K562 (cell line): Measurements from ENCODE around the gene DPAGT1. TPM values are rescaled to one million over a fixed set of nuclear protein-coding genes. Genes with fewer than 3 reads are reported as not detected.
A peak's percentile ranks its signal among the peaks of the same experiment; 100 is the strongest.

Experiments used
- ARHGAP35 ChIP-seq: fragments of 450-650 bp; IDR thresholded peaks from 2 replicates; pipeline ENCODE4 v1.6.1; 2018; ENCODE audit not compliant: partially characterized antibody
- CHD2 ChIP-seq: IDR thresholded peaks from 2 replicates; pipeline ENCODE4 v1.6.1; 2011; ENCODE audit warnings: low read depth, low read length
- CREB1 ChIP-seq, 2 experiments: sonication (generic) in 1 of 2; formaldehyde crosslinking in 1 of 2; IDR thresholded peaks; 2 replicates each; pipeline versions ENCODE4 v1.6.1 to v1.8.0; 2012 to 2022; ENCODE audit warnings: inconsistent platforms in 1 of 2, mild to moderate bottlenecking in 1 of 2, missing genetic modification reagents in 1 of 2, moderate library complexity in 1 of 2
- HDAC2 ChIP-seq: fragments of 450-650 bp; IDR thresholded peaks from 2 replicates; pipeline ENCODE4 v1.6.1; 2016; ENCODE audit warnings: mild to moderate bottlenecking
- IFI16 ChIP-seq: fragments of 250-450 bp; sonication (Bioruptor Pico); IDR thresholded peaks from 2 replicates; pipeline ENCODE4 v2.1.2; 2022; ENCODE audit warnings: mild to moderate bottlenecking, inconsistent platforms
- MEF2D ChIP-seq: conservative IDR thresholded peaks from 2 replicates; pipeline ENCODE4 v1.6.1; 2016; ENCODE audit warnings: low read depth, missing genetic modification characterization, missing compliant biosample characterization
- NR2C2 ChIP-seq, 2 experiments: fragments of 200-800 bp in 1 of 2; sonication (Bioruptor generic) in 1 of 2; sonication (generic) in 1 of 2; formaldehyde crosslinking in 1 of 2; IDR thresholded peaks; 2 replicates each; pipeline versions ENCODE4 v1.6.1 to v1.8.0; 2016 to 2022; ENCODE audit warnings: mild to moderate bottlenecking in 1 of 2, missing compliant biosample characterization in 1 of 2, missing genetic modification characterization in 1 of 2, missing genetic modification reagents in 1 of 2
- SMAD3 ChIP-seq: fragments of 450-650 bp; formaldehyde crosslinking; conservative IDR thresholded peaks from 2 replicates; pipeline ENCODE4 v1.4.0; 2020; ENCODE audit warnings: mild to moderate bottlenecking
- SNIP1 ChIP-seq: fragments of 450-650 bp; IDR thresholded peaks from 2 replicates; pipeline ENCODE4 v1.7.1; 2017; ENCODE audit warnings: low read depth, mild to moderate bottlenecking
- SPI1 ChIP-seq: IDR thresholded peaks from 2 replicates; pipeline ENCODE4 v1.6.1; 2011; ENCODE audit warnings: low read depth, low read length, control low read depth, borderline replicate concordance
- ZBTB7A ChIP-seq: IDR thresholded peaks from 2 replicates; pipeline ENCODE4 v1.6.1; 2011; ENCODE audit warnings: low read depth, mild to moderate bottlenecking, low read length, moderate library complexity, borderline replicate concordance; ENCODE audit not compliant: control insufficient read depth
- ZEB2 ChIP-seq: fragments of 450-650 bp; IDR thresholded peaks from 2 replicates; pipeline ENCODE4 v1.6.1; 2016
- ZNF24 ChIP-seq: fragments of 450-650 bp; IDR thresholded peaks from 2 replicates; pipeline ENCODE4 v1.6.1; 2016
- polyA plus RNA-seq, 8 experiments: library from polyadenylated mRNA; depleted of rRNA in 4 of 8; stranded (reverse) in 5 of 8; unstranded in 3 of 8; fragments of >200 nt; fragmentation: Nextera tagmentation in 2 of 8; fragmentation: Illumina TruSeq in 1 of 8; extraction: Ambion mirVana in 2 of 8; extraction: Trizol in 1 of 8; gene quantifications; 2 replicates each; pipeline versions ENCODE4 v1.2.1 to v1.2.3, GENCODE V29; 2011 to 2014; ENCODE audit warnings: inconsistent platforms in 1 of 8, missing spikeins in 1 of 8
- total RNA-seq, 7 experiments: library from RNA; depleted of rRNA in 6 of 7; stranded (reverse); fragments of >200 nt in 6 of 7; fragmentation: Illumina TruSeq in 2 of 7; extraction: Trizol in 2 of 7; gene quantifications; 2 replicates each; pipeline versions ENCODE4 v1.2.1 to v1.2.3, GENCODE V29; 2011 to 2021; ENCODE audit warnings: low replicate concordance in 1 of 7
- TF ChIP-seq, protein P1 (sequence below): fragments of 450-650 bp; IDR thresholded peaks from 2 replicates; pipeline ENCODE4 v1.6.1; 2018; ENCODE audit not compliant: partially characterized antibody
- TF ChIP-seq, protein P2 (sequence below): fragments of 250-450 bp; sonication (Bioruptor Pico); IDR thresholded peaks from 2 replicates; pipeline ENCODE4 v1.4.0; 2020; ENCODE audit warnings: mild to moderate bottlenecking
- TF ChIP-seq, protein P3 (sequence below): conservative IDR thresholded peaks from 2 replicates; pipeline ENCODE4 v1.6.1; 2011; ENCODE audit warnings: low read depth, mild to moderate bottlenecking, low read length; ENCODE audit not compliant: control insufficient read depth
- TF ChIP-seq, protein P4 (sequence below): fragments of 450-650 bp; IDR thresholded peaks from 2 replicates; pipeline ENCODE4 v1.6.1; 2014; ENCODE audit warnings: low read depth, mild to moderate bottlenecking, moderate library complexity, borderline replicate concordance

DPAGT1 gene
- total and polyA plus RNA-seq, 9 of the 15 experiments (the other 6 are each of a cell fraction or from before 2014, with no cell fraction given) = 29.9 to 135 (median 85.0) TPM

DNA sequence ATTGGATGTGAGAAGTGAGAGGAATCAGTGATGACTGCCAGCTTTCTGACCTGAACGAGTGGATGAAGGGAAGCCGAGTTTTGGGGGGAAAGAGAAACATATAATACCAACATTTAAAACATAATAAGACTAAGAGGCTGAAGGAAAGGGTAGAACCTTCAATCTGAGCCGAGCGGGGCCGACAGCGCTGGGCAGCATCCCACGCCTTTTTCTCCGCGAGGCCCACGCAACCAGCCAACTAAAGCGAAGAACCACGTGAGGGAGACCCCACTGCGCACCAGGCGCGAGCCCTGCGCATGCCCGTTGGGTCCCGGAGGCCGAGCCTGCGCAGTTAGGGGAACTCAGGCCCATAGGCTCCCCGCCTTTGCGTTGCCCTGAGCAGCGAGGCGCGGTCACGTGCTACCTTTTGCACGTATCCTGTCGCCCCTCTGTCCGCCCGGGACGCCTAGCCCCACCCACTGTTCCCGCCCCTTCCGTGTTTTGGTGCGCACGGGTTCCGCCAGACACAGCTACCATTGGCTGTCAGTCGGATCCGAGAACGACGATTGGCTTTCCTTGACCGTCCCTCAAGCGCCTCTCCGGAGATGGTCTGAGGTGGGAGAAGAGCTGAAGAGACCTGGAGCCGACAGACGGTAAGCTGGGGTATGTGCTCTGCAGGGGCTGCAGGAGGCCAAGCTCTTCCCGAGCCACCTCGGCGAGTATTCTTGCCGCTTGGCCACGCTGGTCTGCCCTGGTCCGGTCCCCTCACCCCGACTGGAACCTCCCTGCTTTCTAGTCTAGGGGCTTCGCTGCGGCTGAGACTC lies 19.6 kb upstream of the DPAGT1 start, which contains the start of gene HINFP (continued):
- TF ChIP-seq, protein P1, sequence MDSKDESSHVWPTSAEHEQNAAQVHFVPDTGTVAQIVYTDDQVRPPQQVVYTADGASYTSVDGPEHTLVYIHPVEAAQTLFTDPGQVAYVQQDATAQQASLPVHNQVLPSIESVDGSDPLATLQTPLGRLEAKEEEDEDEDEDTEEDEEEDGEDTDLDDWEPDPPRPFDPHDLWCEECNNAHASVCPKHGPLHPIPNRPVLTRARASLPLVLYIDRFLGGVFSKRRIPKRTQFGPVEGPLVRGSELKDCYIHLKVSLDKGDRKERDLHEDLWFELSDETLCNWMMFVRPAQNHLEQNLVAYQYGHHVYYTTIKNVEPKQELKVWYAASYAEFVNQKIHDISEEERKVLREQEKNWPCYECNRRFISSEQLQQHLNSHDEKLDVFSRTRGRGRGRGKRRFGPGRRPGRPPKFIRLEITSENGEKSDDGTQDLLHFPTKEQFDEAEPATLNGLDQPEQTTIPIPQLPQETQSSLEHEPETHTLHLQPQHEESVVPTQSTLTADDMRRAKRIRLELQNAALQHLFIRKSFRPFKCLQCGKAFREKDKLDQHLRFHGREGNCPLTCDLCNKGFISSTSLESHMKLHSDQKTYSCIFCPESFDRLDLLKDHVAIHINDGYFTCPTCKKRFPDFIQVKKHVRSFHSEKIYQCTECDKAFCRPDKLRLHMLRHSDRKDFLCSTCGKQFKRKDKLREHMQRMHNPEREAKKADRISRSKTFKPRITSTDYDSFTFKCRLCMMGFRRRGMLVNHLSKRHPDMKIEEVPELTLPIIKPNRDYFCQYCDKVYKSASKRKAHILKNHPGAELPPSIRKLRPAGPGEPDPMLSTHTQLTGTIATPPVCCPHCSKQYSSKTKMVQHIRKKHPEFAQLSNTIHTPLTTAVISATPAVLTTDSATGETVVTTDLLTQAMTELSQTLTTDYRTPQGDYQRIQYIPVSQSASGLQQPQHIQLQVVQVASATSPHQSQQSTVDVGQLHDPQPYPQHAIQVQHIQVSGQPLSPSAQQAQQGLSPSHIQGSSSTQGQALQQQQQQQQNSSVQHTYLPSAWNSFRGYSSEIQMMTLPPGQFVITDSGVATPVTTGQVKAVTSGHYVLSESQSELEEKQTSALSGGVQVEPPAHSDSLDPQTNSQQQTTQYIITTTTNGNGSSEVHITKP = peak; percentile 60
- TF ChIP-seq HDAC2 (no peak; the same call in none of the 2 replicates), NR2C2 (CRISPR knock-in tag; IDR thresholded peaks at IDR 0.05) (peak; percentile 29; the same call in 1 of the 2 replicates), NR2C2 (tag; IDR thresholded peaks at IDR 0.05) (peak; percentile 55; the same call in 1 of the 2 replicates), IFI16 (CRISPR knock-in tag) (no peak), MEF2D (0 out of 2 replicates have a peak, but pooled peaks have one; percentile 27), CREB1 (IDR thresholded peaks at IDR 0.05) (peak; percentile 7; the same call in 1 of the 2 replicates), CREB1 (CRISPR knock-in tag; IDR thresholded peaks at IDR 0.05) (peak; percentile 73), ZNF24 (peak; percentile 70), CHD2 (peak; percentile 75), ARHGAP35 (no peak), SMAD3 (CRISPR knock-in tag) (no peak), SPI1 (0 out of 2 replicates have a peak, but pooled peaks have one; percentile 28), ZEB2 (no peak), ZBTB7A (peak; percentile 85; the same call in 1 of the 2 replicates), SNIP1 (peak; percentile 35; the same call in 1 of the 2 replicates)
- TF ChIP-seq, protein P2, sequence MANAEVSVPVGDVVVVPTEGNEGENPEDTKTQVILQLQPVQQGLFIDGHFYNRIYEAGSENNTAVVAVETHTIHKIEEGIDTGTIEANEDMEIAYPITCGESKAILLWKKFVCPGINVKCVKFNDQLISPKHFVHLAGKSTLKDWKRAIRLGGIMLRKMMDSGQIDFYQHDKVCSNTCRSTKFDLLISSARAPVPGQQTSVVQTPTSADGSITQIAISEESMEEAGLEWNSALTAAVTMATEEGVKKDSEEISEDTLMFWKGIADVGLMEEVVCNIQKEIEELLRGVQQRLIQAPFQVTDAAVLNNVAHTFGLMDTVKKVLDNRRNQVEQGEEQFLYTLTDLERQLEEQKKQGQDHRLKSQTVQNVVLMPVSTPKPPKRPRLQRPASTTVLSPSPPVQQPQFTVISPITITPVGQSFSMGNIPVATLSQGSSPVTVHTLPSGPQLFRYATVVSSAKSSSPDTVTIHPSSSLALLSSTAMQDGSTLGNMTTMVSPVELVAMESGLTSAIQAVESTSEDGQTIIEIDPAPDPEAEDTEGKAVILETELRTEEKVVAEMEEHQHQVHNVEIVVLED (CRISPR knock-in tag) = peak; percentile 59; the same call in 1 of the 2 replicates
- TF ChIP-seq, protein P3, sequence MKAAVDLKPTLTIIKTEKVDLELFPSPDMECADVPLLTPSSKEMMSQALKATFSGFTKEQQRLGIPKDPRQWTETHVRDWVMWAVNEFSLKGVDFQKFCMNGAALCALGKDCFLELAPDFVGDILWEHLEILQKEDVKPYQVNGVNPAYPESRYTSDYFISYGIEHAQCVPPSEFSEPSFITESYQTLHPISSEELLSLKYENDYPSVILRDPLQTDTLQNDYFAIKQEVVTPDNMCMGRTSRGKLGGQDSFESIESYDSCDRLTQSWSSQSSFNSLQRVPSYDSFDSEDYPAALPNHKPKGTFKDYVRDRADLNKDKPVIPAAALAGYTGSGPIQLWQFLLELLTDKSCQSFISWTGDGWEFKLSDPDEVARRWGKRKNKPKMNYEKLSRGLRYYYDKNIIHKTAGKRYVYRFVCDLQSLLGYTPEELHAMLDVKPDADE = 0 out of 2 replicates have a peak, but pooled peaks have one; percentile 8
- TF ChIP-seq, protein P4, sequence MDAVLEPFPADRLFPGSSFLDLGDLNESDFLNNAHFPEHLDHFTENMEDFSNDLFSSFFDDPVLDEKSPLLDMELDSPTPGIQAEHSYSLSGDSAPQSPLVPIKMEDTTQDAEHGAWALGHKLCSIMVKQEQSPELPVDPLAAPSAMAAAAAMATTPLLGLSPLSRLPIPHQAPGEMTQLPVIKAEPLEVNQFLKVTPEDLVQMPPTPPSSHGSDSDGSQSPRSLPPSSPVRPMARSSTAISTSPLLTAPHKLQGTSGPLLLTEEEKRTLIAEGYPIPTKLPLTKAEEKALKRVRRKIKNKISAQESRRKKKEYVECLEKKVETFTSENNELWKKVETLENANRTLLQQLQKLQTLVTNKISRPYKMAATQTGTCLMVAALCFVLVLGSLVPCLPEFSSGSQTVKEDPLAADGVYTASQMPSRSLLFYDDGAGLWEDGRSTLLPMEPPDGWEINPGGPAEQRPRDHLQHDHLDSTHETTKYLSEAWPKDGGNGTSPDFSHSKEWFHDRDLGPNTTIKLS = no peak
